GM12892 (cell line): ENCODE results near the gene CORO2B.

ENCODE experiments used
- DNase-seq: peaks from one replicate; pipeline ENCODE4 v3.0.0; 2011; ENCODE audit not compliant: insufficient read length
- FAIRE-seq: peaks from 2 replicates; lab custom pipeline; 2011; peaks lifted over from hg19 to GRCh38; lab: Jason Lieb, UNC
- POLR2A ChIP-seq: IDR thresholded peaks from 2 replicates; pipeline ENCODE4 v1.6.1; 2011; ENCODE audit warnings: low read depth, low read length, control low read depth
- POLR2AphosphoS5 ChIP-seq: IDR thresholded peaks from 2 replicates; pipeline ENCODE4 v1.6.1; 2011; ENCODE audit warnings: low read depth, low read length, control low read depth
- TAF1 ChIP-seq: IDR thresholded peaks from 2 replicates; pipeline ENCODE4 v1.6.1; 2011; ENCODE audit warnings: low read depth, mild to moderate bottlenecking, control low read depth, low read length, borderline replicate concordance

The CORO2B gene

GRCh38 chr15:68635141-68635540 lies 56.3 kb downstream of the CORO2B start:
- TF ChIP-seq POLR2AphosphoS5, result no peak
- no peak for TF ChIP-seq TAF1
- TF ChIP-seq POLR2A, result no peak
- FAIRE-seq (no peak), DNase-seq (no peak)

GRCh38 chr15:68636256-68636655 lies 57.5 kb downstream of the CORO2B start:
- TF ChIP-seq POLR2A (no peak), POLR2AphosphoS5 (no peak), TAF1 (no peak)
- DNase-seq (no peak), FAIRE-seq (no peak)

GRCh38 chr15:68637767-68638404 lies 59.1 kb downstream of the CORO2B start:
- FAIRE-seq (no peak), DNase-seq (no peak)
- TF ChIP-seq POLR2AphosphoS5 (no peak), TAF1 (no peak), POLR2A (no peak)

- no peak for DNase-seq
- no peak for TF ChIP-seq TAF1
- no peak for TF ChIP-seq POLR2A
- no peak for TF ChIP-seq POLR2AphosphoS5
- no peak for FAIRE-seq
Measured at GRCh38 chr15:68638953-68639515, 60.2 kb downstream of the CORO2B start.

GRCh38 chr15:68639926-68640600 lies 61.3 kb downstream of the CORO2B start:
- TF ChIP-seq POLR2AphosphoS5 (no peak), TAF1 (no peak), POLR2A (no peak)
- FAIRE-seq, result no peak
- DNase-seq, result no peak

GRCh38 chr15:68640791-68641331 lies 62.1 kb downstream of the CORO2B start:
- FAIRE-seq (no peak), DNase-seq (no peak)
- TF ChIP-seq TAF1 (no peak), POLR2AphosphoS5 (no peak), POLR2A (no peak)

- no peak for TF ChIP-seq TAF1
- no peak for TF ChIP-seq POLR2AphosphoS5
- no peak for TF ChIP-seq POLR2A
- no peak for FAIRE-seq
- DNase-seq, result no peak
Measured at GRCh38 chr15:68641376-68641775, 62.6 kb downstream of the CORO2B start.

- DNase-seq, result no peak
- FAIRE-seq, result no peak
- no peak for TF ChIP-seq TAF1
- TF ChIP-seq POLR2AphosphoS5, result no peak
- no peak for TF ChIP-seq POLR2A
Measured at GRCh38 chr15:68642491-68642845, 63.7 kb downstream of the CORO2B start.

GRCh38 chr15:68643216-68643830 lies 64.5 kb downstream of the CORO2B start:
- no peak for DNase-seq
- TF ChIP-seq TAF1, result no peak
- no peak for TF ChIP-seq POLR2A
- TF ChIP-seq POLR2AphosphoS5, result no peak
- no peak for FAIRE-seq

GRCh38 chr15:68644083-68644904 lies 65.5 kb downstream of the CORO2B start:
- FAIRE-seq (no peak), DNase-seq (no peak)

More at GRCh38 chr15:68644083-68644904, 65.5 kb downstream of the CORO2B start:
- no peak for TF ChIP-seq POLR2A
- no peak for TF ChIP-seq TAF1
- TF ChIP-seq POLR2AphosphoS5, result no peak
